Prostate gland (tissue), 2 donors: ENCODE data around the gene TSNAX. TPM values are rescaled to one million over a fixed set of nuclear protein-coding genes. Genes with fewer than 3 reads are reported as not detected.
"Not testable (repeated sequence)": the region's sequence is repeated elsewhere in the genome, so short reads cannot be mapped to it uniquely, and the experiment has no call there.

ENCODE experiments used
- DNase-seq: peaks from one replicate; pipeline ENCODE4 v3.0.0-alpha.2; 2019; ENCODE audit warnings: low spot score
- H3K27ac ChIP-seq, 2 donors: fragments of 200-600 bp; sonication (generic); 2 replicates each; pipeline ENCODE4 v1.5.1; 2017 to 2019
- H3K27me3 ChIP-seq: fragments of 200-600 bp; sonication (generic); replicated peaks from 2 replicates; pipeline ENCODE4 v1.5.1; 2019; ENCODE audit not compliant: insufficient read depth
- H3K36me3 ChIP-seq, 2 donors: fragments of 200-600 bp; sonication (generic); 1 replicate in 1 of 2; 2 replicates in 1 of 2; pipeline versions ENCODE4 v1.5.1 to v1.8.1; 2017 to 2019
- H3K4me1 ChIP-seq: fragments of 200-600 bp; sonication (generic); replicated peaks from 2 replicates; pipeline ENCODE4 v1.5.1; 2019
- H3K4me3 ChIP-seq, 2 donors: fragments of 200-600 bp; sonication (generic); 2 replicates each; pipeline ENCODE4 v1.5.1; 2017 to 2019
- H3K9me3 ChIP-seq: fragments of 200-600 bp; sonication (generic); 2 replicates; pipeline ENCODE4 v1.5.1; 2017
- POLR2A ChIP-seq: fragments of 450-650 bp; IDR thresholded peaks from one replicate; pipeline ENCODE4 v1.6.1; 2016; ENCODE audit warnings: antibody characterized with exemption, mild to moderate bottlenecking
- POLR2AphosphoS5 ChIP-seq: sonication (generic); formaldehyde crosslinking; IDR thresholded peaks from one replicate; pipeline ENCODE4 v1.6.1; 2017; ENCODE audit warnings: antibody characterized with exemption
- WGBS: methylation state at CpG from one replicate; pipeline ENCODE4 v1.1.5; 2018; 5-methylcytosine and 5-hydroxymethylcytosine counted together
- intact Hi-C: fragments of 100-400 bp; cut with DNase I; formaldehyde crosslinking; loops from one replicate; pipeline ENCODE4 v1.14.2; 2022
- total RNA-seq, 2 donors: library from RNA; depleted of rRNA; stranded (reverse); fragments of >200 nt; gene quantifications; one replicate each; pipeline ENCODE4 v1.1.0, GENCODE V29; 2016
- TF ChIP-seq, protein P1 (sequence below), 4 experiments: fragments of 200-600 bp in 2 of 4; fragments of 450-650 bp in 2 of 4; sonication (generic) in 2 of 4; IDR thresholded peaks; 1 replicate in 3 of 4; 2 replicates in 1 of 4; pipeline ENCODE4 v1.5.1; 2016 to 2019; ENCODE audit warnings: antibody characterized with exemption in 4 of 4, mild to moderate bottlenecking in 2 of 4, moderate library complexity in 2 of 4

The TSNAX gene
- total RNA-seq, 2 donors from 2014 or later = 23.5 to 41.2 TPM

DNA sequence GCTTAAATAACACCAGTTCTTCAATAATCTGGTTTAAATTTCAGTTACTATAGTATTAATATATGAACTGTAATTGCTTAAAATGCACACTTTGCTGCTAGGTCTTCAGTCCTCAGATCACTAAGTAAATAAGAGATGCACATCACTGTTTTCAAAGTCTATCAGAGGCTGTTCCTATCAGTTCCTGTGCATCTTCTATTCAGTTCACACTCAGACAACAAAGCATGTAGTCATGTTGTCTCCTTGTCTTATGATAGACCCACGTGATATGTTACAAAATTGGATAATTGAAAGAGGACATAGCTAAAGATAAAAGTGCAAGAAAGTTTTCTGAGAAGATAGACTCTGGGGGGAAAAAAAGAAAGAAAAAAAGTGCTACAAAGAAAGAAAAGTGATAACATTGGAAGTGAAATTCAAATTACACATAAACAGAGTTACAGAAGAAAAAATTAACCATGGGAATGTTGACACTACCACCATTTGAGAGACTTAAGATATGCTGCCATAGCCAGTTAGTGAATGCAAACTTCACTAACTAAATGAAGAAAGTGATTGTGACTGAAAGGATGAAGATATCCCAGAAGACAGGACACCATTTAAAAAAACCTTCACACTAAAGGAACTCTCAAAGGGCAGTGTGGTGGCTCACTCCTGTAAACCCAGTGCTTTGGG lies 33.9 kb upstream of the TSNAX start:
- Histone ChIP-seq H3K4me1 (no peaks in the 10 kb centered on the region), H3K36me3 (no peaks in the 10 kb centered on the region), H3K4me3 (no peak overlapping the region), H3K27me3 (no peaks in the 10 kb centered on the region), H3K27ac (no peak overlapping the region), H3K9me3 (no peaks in the 10 kb centered on the region)
- 61% methylated on average over 1 of the region's 1 CpG for WGBS
- no peak for DNase-seq
- TF ChIP-seq POLR2AphosphoS5 = no peak
- intact Hi-C loops = no loop called here

DNA sequence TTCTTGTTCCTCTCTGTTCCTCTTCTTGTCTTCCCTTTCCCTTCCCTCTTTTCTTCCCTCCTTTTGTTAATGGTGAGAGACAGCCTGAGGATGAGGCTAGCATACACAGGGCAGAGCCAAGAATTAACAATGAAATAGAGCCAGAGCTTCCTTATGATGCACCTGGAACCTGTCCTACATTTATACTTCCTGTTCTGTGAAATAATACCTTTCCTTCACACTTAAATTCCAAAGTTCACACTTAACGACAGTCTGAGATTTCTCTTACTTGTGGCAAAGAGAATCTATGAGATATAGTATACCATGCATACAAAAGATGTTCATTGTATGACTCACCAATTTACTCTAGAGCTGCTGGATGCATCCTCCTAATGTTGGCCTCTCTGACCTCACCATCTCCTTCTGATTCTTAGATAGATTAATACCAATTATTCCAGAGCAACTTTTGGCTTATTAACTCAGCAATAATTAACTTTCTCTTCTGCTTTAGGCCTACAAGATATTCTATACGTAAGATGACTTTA lies 30.8 kb upstream of the TSNAX start:
- no peaks in the 10 kb centered on the region for H3K27me3 ChIP-seq
- no peaks in the 10 kb centered on the region for H3K9me3 ChIP-seq
- TF ChIP-seq, protein P1, sequence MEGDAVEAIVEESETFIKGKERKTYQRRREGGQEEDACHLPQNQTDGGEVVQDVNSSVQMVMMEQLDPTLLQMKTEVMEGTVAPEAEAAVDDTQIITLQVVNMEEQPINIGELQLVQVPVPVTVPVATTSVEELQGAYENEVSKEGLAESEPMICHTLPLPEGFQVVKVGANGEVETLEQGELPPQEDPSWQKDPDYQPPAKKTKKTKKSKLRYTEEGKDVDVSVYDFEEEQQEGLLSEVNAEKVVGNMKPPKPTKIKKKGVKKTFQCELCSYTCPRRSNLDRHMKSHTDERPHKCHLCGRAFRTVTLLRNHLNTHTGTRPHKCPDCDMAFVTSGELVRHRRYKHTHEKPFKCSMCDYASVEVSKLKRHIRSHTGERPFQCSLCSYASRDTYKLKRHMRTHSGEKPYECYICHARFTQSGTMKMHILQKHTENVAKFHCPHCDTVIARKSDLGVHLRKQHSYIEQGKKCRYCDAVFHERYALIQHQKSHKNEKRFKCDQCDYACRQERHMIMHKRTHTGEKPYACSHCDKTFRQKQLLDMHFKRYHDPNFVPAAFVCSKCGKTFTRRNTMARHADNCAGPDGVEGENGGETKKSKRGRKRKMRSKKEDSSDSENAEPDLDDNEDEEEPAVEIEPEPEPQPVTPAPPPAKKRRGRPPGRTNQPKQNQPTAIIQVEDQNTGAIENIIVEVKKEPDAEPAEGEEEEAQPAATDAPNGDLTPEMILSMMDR (IDR thresholded peaks at IDR 0.05) = no peak
- TF ChIP-seq POLR2AphosphoS5 (no peak), POLR2A (no peak)
- no peaks in the 10 kb centered on the region for H3K36me3 ChIP-seq
- 83% methylated on average over 2 of the region's 2 CpGs for WGBS
- no peak overlapping the region for H3K27ac ChIP-seq
- H3K4me1 ChIP-seq = no peaks in the 10 kb centered on the region
- H3K4me3 ChIP-seq = no peak overlapping the region
- DNase-seq = no peak
- intact Hi-C loops = no loop called here

DNA sequence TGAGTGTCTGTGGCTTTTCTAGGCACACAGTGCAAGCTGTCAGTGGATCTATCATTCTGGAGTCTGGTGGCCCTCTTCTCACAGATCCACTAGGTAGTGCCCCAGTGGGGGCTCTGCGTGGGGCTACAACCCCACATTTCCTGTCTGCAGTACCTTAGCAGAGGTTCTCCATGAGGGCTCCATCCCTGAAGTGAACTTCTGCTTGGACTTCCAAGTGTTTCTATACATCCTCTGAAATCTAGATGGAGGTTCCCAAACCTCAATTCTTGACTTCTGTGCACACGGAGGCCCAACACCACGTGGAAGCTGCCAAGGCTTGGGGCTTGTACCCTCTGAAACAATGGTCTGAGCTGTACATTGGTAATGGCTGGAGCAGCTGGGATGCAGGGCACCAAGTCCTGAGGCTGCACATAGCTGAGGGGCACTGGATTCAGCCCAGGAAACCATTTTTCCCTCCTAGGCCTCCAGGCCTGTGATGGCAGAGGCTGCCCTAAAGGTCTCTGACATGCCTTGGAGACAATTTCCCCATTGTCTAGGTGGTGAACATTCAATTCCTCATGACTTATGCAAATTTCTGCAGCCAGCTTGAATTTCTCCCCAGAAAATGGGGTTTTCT lies 29.2 kb upstream of the TSNAX start:
- Histone ChIP-seq H3K4me3 (no peak overlapping the region), H3K36me3 (no peaks in the 10 kb centered on the region), H3K9me3 (no peaks in the 10 kb centered on the region), H3K4me1 (no peaks in the 10 kb centered on the region), H3K27ac (no peak overlapping the region), H3K27me3 (no peaks in the 10 kb centered on the region)
- no peak for DNase-seq
- 78% methylated on average over 3 of the region's 3 CpGs for WGBS
- TF ChIP-seq POLR2AphosphoS5 = no peak
- TF ChIP-seq, protein P1 (IDR thresholded peaks at IDR 0.05) = no peak
- no peak for TF ChIP-seq POLR2A
- intact Hi-C loops = no loop called here

DNA sequence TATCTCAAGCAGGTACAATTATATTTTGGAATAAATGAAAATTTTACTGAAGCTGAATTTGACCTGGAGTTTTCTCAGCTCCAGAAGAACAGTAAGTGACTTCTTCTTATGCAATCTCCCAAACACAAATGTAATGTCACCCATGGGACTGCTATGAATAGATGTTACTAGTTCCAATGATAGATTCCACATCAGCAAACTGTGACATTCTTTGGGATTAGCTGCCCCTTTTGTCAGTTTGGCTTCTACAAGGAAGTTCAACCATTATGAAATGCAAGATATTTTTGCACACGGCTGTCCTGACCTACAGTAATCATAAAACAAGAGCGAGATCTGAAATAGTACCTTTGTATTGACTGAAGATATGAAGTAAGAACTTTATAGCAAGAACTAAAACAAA lies 27.8 kb upstream of the TSNAX start:
- H3K27ac ChIP-seq = no peak overlapping the region
- H3K9me3 ChIP-seq = no peaks in the 10 kb centered on the region
- H3K27me3 ChIP-seq = no peaks in the 10 kb centered on the region
- 81% methylated on average over 2 of the region's 2 CpGs for WGBS
- intact Hi-C loops = no loop called here
- no peaks in the 10 kb centered on the region for H3K4me1 ChIP-seq
- H3K36me3 ChIP-seq = no peaks in the 10 kb centered on the region
- H3K4me3 ChIP-seq = no peak overlapping the region
- TF ChIP-seq POLR2A = no peak
- TF ChIP-seq, protein P1 (IDR thresholded peaks at IDR 0.05) = no peak
- no peak for DNase-seq

DNA sequence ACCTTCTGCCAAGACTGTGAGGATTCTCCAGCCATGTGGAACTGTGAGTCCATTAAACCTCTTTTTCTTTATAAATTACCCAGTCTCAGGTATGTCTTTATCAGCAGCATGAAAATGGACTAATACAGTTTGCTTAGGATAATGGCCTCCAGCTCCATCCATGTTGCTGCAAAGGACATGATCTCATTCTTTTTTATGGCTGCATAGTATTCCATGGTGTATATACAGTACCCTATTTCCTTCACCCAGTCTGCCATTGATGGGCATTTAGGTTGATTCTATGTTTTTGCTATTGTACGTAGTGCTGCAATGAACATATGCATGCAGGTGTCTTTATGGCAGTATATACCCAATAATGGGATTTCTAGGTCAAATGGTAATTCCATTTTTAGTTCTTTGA lies 25.3 kb upstream of the TSNAX start:
- H3K4me1 ChIP-seq, H3K27me3 ChIP-seq, H3K36me3 ChIP-seq, H3K9me3 ChIP-seq, DNase-seq, intact Hi-C loops, H3K27ac ChIP-seq, H3K4me3 ChIP-seq: not testable (repeated sequence)
- WGBS = 100% methylated on average over 1 of the region's 1 CpG
